ENCODE data around the gene ACTL7B. TPM values are rescaled to one million over a fixed set of nuclear protein-coding genes. Genes with fewer than 3 reads are reported as not detected.

ACTL7B gene
- total and polyA plus RNA-seq, 2 of the 4 experiments (the other 2 are of a cell fraction): not detected

- H3K27me3 ChIP-seq (ENCODE audit: control insufficient read depth, insufficient read depth, low read length): peaks cover 2% of the 10 kb centered on the region; the same call in 1 of the 2 replicates
- dilution Hi-C loops (cut with HindIII; ENCODE audit: low sequenced_read_pairs, unreplicated experiment): no loop called here
- H3K4me3 ChIP-seq (ENCODE audit: insufficient read depth, low read depth, low read length): no peak overlapping the region
- ChIA-PET CTCF (no interaction called here), POLR2A (ENCODE audit: unreplicated experiment) (no interaction called here)
- H2BK5ac ChIP-seq (ENCODE audit: low read depth, low read length, poor library complexity, severe bottlenecking): no peak overlapping the region
- H4K20me1 ChIP-seq (ENCODE audit: insufficient read depth, low read length): no peaks in the 10 kb centered on the region
- H3K56ac ChIP-seq (ENCODE audit: extremely low read depth, insufficient read depth, low read length): no peak overlapping the region
- H3K18ac ChIP-seq (ENCODE audit: low read depth, low read length): no peak overlapping the region
- H3K14ac ChIP-seq (replicated peaks; ENCODE audit: low read depth, low read length): no peak overlapping the region
- H2BK15ac ChIP-seq (ENCODE audit: low read depth, low read length): no peak overlapping the region
- no peak overlapping the region for H2AFZ ChIP-seq (replicated peaks; ENCODE audit: low read length, poor library complexity)
- no peaks in the 10 kb centered on the region for H3K9me3 ChIP-seq (ENCODE audit: control insufficient read depth, insufficient read depth, low read length)
- H3K4me2 ChIP-seq (ENCODE audit: low read depth, low read length): no peak overlapping the region
- H3K23ac ChIP-seq (ENCODE audit: low read depth, low read length): no peak overlapping the region
- no peak for TF ChIP-seq MAZ (IDR thresholded peaks at IDR 0.05; ENCODE audit: borderline replicate concordance, low read depth, low read length)
- no peak for TF ChIP-seq MAFK (IDR thresholded peaks at IDR 0.05; ENCODE audit: low read depth, low read length)
- TF ChIP-seq, protein P1, sequence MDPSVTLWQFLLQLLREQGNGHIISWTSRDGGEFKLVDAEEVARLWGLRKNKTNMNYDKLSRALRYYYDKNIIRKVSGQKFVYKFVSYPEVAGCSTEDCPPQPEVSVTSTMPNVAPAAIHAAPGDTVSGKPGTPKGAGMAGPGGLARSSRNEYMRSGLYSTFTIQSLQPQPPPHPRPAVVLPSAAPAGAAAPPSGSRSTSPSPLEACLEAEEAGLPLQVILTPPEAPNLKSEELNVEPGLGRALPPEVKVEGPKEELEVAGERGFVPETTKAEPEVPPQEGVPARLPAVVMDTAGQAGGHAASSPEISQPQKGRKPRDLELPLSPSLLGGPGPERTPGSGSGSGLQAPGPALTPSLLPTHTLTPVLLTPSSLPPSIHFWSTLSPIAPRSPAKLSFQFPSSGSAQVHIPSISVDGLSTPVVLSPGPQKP (IDR thresholded peaks at IDR 0.05; ENCODE audit: borderline replicate concordance, low read depth, low read length): no peak
- TF ChIP-seq CEBPB (IDR thresholded peaks at IDR 0.05; ENCODE audit: low read depth, low read length): no peak
- no peak for TF ChIP-seq CHD1 (IDR thresholded peaks at IDR 0.05; ENCODE audit: low read depth, low read length)
- no peak for TF ChIP-seq NFE2L2 (IDR thresholded peaks at IDR 0.05; ENCODE audit: low read depth, low read length)
- H4K8ac ChIP-seq (ENCODE audit: low read depth in 2 of 2, low read length in 2 of 2): no peak overlapping the region
- ATAC-seq (ENCODE audit: low read depth): no peak
- no peak overlapping the region for H4K5ac ChIP-seq (ENCODE audit: low read depth, low read length)
- H2BK120ac ChIP-seq (ENCODE audit: low read depth, low read length): no peak overlapping the region
- H2BK20ac ChIP-seq (ENCODE audit: low read depth, low read length): no peak overlapping the region
- no peaks in the 10 kb centered on the region for H3K9me1 ChIP-seq (ENCODE audit: insufficient read depth, low read length)
- no peak overlapping the region for H3K4ac ChIP-seq (ENCODE audit: low read depth, low read length)
- no peak overlapping the region for H2AK5ac ChIP-seq (ENCODE audit: low read depth, low read length)
- intact Hi-C loops (cut with micrococcal nuclease): no loop called here
- no peak overlapping the region for H2AK9ac ChIP-seq (replicated peaks; ENCODE audit: low read depth, low read length, poor library complexity)
- WGBS, 2 experiments (ENCODE audit: extremely low coverage in 2 of 2, insufficient read length in 1 of 2): 60% methylated on average over 1 of the region's 10 CpGs; no CpG with 5 or more reads in 1 of the 2 experiments
- H3K9ac ChIP-seq (ENCODE audit: low read depth, low read length): no peak overlapping the region
- H3K79me1 ChIP-seq (ENCODE audit: low read depth in 1 of 2, low read length in 2 of 2): no peaks in the 10 kb centered on the region
- in situ Hi-C loops (cut with MboI; ENCODE audit: low sequenced_read_pairs): no loop called here
- H3K4me1 ChIP-seq (ENCODE audit: control insufficient read depth, insufficient read depth, low read length): no peaks in the 10 kb centered on the region
- no TSS peak for BruUV-seq (replicated peaks)
- no peak overlapping the region for H4K91ac ChIP-seq (ENCODE audit: insufficient read depth, low read depth, low read length)
- H3K36me3 ChIP-seq (ENCODE audit: control insufficient read depth, insufficient read depth, low read length): no peaks in the 10 kb centered on the region
- no peak overlapping the region for H3K27ac ChIP-seq (ENCODE audit: insufficient read depth, low read length)
- no peak for DNase-seq
Measured at GRCh38 chr9:108816037-108816436, 39.7 kb downstream of the ACTL7B start.

Data from IMR-90 (cell line).